ENCODE results near the gene FBLL1. TPM values are rescaled to one million over a fixed set of nuclear protein-coding genes. Genes with fewer than 3 reads are reported as not detected.

The FBLL1 gene
- total RNA-seq, 1 donor from 2014 or later = 3.3 TPM

DNA sequence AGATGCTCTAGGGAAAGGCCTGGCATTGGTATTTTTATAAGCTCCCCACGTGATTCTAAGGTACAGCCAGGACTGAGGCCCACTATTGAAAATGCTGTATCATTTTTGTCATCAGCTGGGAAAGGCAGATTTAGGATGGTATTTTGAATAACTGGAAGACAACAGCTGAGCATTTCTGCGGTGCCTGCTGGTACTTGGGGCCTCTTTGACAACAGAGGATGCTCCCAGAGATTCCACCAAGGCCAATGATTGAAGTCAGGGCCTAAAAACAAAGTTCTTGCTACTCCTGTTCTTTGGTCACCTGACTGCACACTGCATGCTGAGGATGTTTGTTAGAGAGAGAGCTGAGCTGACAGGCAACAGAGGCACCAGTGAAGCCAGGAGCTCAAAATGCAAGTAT, 8.1 kb downstream of the FBLL1 start:
- Mint-ChIP-seq H3K4me3 (no peak overlapping the region), H3K9me3 (no peaks in the 10 kb centered on the region), H3K27me3 (peaks cover 11% of the 10 kb centered on the region), H3K4me1 (ENCODE audit: unreplicated experiment) (peaks cover 5% of the 10 kb centered on the region), H3K27ac (no peak overlapping the region), H3K36me3 (no peaks in the 10 kb centered on the region)
- DNase-seq (ENCODE audit: extremely low spot score, unreplicated experiment) = no peak
- TF ChIP-seq, protein P1, sequence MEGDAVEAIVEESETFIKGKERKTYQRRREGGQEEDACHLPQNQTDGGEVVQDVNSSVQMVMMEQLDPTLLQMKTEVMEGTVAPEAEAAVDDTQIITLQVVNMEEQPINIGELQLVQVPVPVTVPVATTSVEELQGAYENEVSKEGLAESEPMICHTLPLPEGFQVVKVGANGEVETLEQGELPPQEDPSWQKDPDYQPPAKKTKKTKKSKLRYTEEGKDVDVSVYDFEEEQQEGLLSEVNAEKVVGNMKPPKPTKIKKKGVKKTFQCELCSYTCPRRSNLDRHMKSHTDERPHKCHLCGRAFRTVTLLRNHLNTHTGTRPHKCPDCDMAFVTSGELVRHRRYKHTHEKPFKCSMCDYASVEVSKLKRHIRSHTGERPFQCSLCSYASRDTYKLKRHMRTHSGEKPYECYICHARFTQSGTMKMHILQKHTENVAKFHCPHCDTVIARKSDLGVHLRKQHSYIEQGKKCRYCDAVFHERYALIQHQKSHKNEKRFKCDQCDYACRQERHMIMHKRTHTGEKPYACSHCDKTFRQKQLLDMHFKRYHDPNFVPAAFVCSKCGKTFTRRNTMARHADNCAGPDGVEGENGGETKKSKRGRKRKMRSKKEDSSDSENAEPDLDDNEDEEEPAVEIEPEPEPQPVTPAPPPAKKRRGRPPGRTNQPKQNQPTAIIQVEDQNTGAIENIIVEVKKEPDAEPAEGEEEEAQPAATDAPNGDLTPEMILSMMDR (conservative IDR thresholded peaks at IDR 0.05) = no peak

- H3K36me3 Mint-ChIP-seq = peaks cover 41% of the 10 kb centered on the region
Observed at GRCh38 chr5:168549554-168549953, 20.4 kb downstream of the FBLL1 start.

GRCh38 chr5:168550656-168551055, 21.6 kb downstream of the FBLL1 start:
- no peaks in the 10 kb centered on the region for H3K27me3 Mint-ChIP-seq
- H3K4me3 Mint-ChIP-seq = no peak overlapping the region
- no peak overlapping the region for H3K27ac Mint-ChIP-seq
- TF ChIP-seq, protein P1 (conservative IDR thresholded peaks at IDR 0.05) = no peak
- peaks cover 41% of the 10 kb centered on the region for H3K36me3 Mint-ChIP-seq
- H3K9me3 Mint-ChIP-seq = no peaks in the 10 kb centered on the region
- DNase-seq (ENCODE audit: extremely low spot score, unreplicated experiment) = no peak
- H3K4me1 Mint-ChIP-seq (ENCODE audit: unreplicated experiment) = no peaks in the 10 kb centered on the region

More at GRCh38 chr5:168549554-168549953, 20.4 kb downstream of the FBLL1 start:
- TF ChIP-seq, protein P1 (conservative IDR thresholded peaks at IDR 0.05) = no peak
- H3K27ac Mint-ChIP-seq = no peak overlapping the region
- no peaks in the 10 kb centered on the region for H3K9me3 Mint-ChIP-seq
- no peaks in the 10 kb centered on the region for H3K27me3 Mint-ChIP-seq
- H3K4me3 Mint-ChIP-seq = no peak overlapping the region
- no peaks in the 10 kb centered on the region for H3K4me1 Mint-ChIP-seq (ENCODE audit: unreplicated experiment)
- DNase-seq (ENCODE audit: extremely low spot score, unreplicated experiment) = no peak

DNA sequence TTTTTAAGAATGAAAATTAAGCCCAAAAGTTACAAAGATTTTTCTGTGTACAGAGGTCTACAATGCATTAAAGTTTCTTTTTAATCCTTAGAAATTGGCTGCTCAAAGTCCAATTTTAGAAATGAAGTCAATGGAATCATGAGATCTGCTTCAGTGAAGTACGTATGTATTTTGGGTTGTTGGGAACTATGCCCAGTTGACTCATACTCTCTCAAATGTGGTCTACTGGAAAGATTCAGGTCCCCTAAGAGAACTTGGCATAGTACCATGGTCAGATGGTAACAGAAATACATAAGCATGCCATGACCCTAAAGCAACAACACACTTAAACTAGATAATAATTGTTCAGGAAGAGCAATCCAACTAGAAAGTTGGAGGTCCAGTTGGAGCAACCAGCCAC, 23.0 kb downstream of the FBLL1 start:
- H3K4me1 Mint-ChIP-seq (ENCODE audit: unreplicated experiment) = no peaks in the 10 kb centered on the region
- H3K9me3 Mint-ChIP-seq = no peaks in the 10 kb centered on the region
- H3K27me3 Mint-ChIP-seq = no peaks in the 10 kb centered on the region
- H3K36me3 Mint-ChIP-seq = peaks cover 55% of the 10 kb centered on the region
- H3K27ac Mint-ChIP-seq = no peak overlapping the region
- no peak overlapping the region for H3K4me3 Mint-ChIP-seq
- TF ChIP-seq, protein P1 (conservative IDR thresholded peaks at IDR 0.05) = no peak
- no peak for DNase-seq (ENCODE audit: extremely low spot score, unreplicated experiment)

- no peak overlapping the region for H3K27ac Mint-ChIP-seq
- H3K9me3 Mint-ChIP-seq = no peaks in the 10 kb centered on the region
- H3K4me3 Mint-ChIP-seq = no peak overlapping the region
- peaks cover 52% of the 10 kb centered on the region for H3K36me3 Mint-ChIP-seq
- no peaks in the 10 kb centered on the region for H3K4me1 Mint-ChIP-seq (ENCODE audit: unreplicated experiment)
- H3K27me3 Mint-ChIP-seq = no peaks in the 10 kb centered on the region
- TF ChIP-seq, protein P1 (conservative IDR thresholded peaks at IDR 0.05) = no peak
- no peak for DNase-seq (ENCODE audit: extremely low spot score, unreplicated experiment)
Observed at GRCh38 chr5:168553377-168554130, 24.4 kb downstream of the FBLL1 start.
